Activated T-helper 1 cell treated with Interleukin-2 at 50 U/mL for 16 hours (primary cell): ENCODE results near the gene SIRT7.

Experiments
- DNase-seq: peaks from one replicate; pipeline ENCODE4 v3.0.0-alpha.2; 2020; ENCODE audit warnings: low read depth

Gene SIRT7

DNA sequence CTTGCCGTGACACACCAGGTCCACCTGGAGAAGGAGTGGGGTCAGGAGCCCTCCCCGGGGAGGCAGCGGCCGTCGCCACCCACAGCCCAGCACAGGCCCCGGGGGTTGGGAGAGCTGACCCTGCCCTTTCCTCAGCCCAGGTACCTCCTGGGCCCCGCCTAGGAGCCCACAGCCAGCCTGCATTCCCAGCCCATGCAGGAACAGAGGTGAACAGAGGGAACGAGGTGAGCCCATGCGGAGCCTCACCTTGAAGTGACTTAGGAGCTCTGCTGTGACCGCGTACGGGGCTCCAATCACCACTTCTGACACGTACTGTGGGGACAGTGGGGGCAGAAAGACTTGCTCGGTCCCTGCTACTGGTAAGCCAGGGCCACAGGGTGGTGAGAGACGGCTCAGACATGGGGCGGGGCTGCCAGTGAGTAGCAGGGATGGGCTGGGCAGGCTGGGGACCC, 12.5 kb downstream of the SIRT7 start:
- no peak for DNase-seq

- no peak for DNase-seq
Observed at GRCh38 chr17:81904600-81905423, 13.2 kb downstream of the SIRT7 start.

GRCh38 chr17:81903896-81904599, 13.9 kb downstream of the SIRT7 start:
- no peak for DNase-seq

GRCh38 chr17:81903415-81903831, 14.6 kb downstream of the SIRT7 start:
- DNase-seq, result no peak

GRCh38 chr17:81902653-81903414, 15.1 kb downstream of the SIRT7 start:
- no peak for DNase-seq

DNA sequence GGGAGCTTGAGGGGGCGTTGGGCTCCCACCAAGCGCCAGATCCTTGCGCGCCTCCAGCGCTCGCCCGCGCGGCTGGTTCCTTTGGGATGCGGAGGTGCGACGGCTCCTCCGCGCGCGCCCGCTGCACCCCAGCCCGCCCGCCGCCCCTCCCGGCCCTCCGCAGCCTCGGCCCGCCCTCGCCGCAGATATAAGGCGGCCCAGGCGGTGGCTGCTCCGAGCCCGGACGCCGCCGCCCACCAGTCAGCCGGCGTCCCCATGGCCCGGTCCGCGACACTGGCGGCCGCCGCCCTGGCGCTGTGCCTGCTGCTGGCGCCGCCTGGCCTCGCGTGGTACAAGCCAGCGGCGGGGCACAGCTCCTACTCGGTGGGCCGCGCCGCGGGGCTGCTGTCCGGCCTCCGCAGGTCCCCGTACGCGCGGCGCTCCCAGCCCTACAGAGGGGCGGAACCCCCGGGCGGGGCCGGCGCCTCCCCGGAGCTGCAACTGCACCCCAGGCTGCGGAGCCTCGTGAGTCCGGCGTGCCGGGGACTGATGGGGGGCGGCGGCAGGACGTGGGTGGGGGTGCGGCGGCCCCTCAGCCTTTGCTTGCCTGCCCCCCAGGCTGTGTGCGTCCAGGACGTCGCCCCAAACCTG, 15.8 kb downstream of the SIRT7 start, which contains the start of gene NPB:
Gene NPB, plus strand, starts transcription at position 216 of the 630 bp plus-strand sequence. Its CDS starts 40 bp downstream, at position 256.
- DNase-seq, result no peak

GRCh38 chr17:81901167-81902022, 16.6 kb downstream of the SIRT7 start:
- no peak for DNase-seq

DNA sequence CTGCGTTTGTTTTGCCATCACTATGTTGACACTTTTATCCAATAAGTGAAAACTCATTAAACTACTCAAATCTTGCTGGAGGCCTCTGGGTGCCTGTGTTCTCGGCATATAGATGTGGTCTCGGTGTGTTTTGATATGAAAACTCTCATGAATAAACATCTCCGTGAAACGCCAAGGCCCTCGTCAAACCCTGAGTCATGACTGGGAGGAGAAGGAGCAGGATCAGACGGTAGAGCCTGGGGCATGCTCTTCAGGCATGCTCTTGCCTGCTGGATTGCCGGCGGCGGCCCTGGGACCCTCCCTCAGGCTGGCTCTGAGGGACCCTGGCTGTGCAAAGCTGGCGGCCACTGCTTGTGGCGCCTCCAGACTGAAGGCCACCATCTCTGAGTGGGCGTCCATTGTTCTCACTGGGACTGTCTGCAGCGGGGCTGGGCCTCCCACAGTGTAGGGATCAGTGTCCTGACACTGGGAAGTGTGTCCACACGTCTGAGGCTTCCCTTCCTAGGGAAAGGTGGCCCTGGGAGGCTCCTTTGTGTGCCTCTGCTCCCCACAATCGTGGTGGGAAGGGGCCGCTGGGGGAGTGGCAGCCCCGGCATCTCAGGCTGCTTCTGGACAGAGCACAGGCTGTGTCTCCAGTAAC, 17.7 kb downstream of the SIRT7 start:
- DNase-seq, result no peak

DNA sequence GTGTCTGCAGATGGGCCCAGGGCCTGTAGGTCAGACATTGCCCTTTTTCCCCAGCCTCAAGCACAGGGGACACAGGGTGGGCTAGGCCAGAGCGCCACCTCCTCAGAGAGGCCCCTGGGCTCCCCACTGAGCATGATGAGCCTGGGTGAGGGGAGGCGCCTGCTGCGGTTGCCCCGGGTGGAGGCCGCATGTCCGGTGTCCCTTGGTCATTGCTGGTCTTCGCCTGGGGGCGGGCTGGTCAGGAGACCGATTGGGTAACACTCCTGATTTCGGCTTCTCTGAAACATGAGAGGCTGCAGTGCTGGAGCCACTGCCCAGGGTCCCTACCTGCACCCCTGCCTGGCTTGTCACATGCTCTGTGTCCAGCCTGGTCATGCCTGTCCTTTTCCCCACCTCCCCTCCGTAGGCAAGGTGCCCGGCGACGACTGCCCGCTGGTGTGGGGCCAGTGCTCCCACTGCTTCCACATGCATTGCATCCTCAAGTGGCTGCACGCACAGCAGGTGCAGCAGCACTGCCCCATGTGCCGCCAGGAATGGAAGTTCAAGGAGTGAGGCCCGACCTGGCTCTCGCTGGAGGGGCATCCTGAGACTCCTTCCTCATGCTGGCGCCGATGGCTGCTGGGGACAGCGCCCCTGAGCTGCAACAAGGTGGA, 18.3 kb downstream of the SIRT7 start:
- DNase-seq, result no peak

DNA sequence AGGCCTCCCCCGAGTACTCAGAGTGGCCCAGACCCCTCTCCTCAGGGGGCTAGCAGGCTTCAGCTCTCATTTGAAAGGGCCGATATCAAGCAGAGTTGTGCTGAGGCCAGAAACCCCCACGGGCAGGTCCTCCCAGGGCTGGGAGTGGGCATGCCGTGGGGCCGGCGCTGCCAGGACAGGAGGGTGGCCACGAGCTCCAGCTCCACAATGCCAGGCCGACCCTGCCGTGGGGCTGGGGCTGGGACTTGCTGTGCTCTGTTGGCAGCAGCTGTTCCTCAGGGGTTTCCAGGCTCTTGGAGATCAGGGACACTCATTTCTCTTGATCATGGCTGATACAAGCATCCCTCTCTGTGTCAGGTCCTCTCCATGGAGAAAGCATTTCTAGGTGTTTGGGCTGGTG, 19.1 kb downstream of the SIRT7 start:
- no peak for DNase-seq

DNA sequence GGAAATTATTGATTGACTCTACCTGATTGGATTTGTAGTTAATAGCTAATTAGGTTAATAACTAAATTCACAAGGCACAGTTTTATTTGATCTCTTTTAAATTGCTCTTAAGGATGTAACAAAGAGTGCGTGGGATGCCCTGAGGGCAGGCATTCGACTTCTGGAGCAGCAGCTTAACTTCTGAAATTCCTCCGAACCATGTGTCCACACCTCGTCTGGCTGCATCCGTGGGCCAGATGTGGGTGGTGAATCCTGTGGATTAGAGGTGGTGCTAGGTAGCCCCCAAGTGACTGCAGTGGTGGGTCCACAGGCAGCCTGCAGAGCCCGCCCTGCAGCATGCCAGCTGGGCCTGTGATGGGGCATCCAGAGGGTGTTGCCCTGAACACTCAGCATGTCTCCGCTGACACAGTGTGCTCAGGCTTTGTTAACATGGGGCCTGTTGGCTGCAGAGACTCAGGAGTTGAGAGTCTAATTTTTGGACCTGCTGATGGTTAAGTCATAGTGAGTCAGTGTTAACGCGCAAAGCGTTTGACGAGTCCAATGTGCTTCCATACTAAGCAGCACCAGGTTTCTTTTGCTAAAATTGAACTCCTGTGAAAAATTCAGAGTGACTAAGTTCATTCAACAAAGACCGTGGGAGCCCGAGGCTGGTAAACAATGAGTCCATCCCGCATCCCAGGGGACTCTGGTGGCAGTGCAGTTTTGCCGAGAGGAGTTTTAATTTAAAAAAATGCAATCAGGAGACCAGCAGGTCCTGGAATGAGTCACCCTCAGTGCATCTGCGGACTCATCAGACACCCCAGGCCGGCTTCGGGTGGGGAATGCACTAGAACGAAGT, 19.7 kb downstream of the SIRT7 start:
- no peak for DNase-seq

GRCh38 chr17:81895400-81895799, 22.6 kb downstream of the SIRT7 start:
- no peak for DNase-seq

DNA sequence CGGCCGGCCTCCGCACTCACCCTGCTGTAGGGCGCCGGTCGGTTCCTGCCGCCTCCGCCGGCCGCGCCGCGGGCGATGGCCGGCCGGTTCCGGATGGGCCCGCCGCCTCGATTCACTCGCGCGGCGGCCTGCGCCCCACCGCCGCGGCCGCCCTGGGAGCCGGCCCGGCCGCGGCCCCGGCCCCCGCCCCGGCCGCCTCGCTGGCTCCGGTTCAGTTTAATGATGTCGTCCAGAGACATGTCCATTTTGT, 26.7 kb downstream of the SIRT7 start:
- no peak for DNase-seq

GRCh38 chr17:81890447-81891302, 27.3 kb downstream of the SIRT7 start:
- no peak for DNase-seq

DNA sequence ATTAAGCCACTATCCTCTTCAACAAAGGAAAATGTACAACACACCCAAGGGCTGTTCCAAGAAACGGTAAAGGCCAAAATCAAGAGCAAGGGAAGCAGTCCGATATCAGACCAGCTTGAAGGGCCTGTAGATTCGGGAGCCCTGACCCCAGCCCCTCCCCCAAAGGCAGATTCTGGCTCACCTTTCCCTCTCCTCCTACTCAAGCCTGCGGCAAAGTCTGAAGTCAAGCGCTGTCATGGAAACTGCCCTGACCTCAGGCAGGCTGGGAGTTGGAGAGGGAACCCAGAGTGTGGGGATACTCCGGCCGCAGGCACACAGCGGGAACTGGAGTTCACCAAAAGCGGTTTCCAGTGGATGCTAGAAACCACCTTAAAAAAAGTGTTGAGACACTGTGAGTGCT, 28.4 kb downstream of the SIRT7 start:
- no peak for DNase-seq

GRCh38 chr17:81888988-81889595, 28.9 kb downstream of the SIRT7 start:
- no peak for DNase-seq

- no peak for DNase-seq
Observed at GRCh38 chr17:81888105-81888987, 29.6 kb downstream of the SIRT7 start.
